ENCODE data around the gene RNMT. TPM values are rescaled to one million over a fixed set of nuclear protein-coding genes. Genes with fewer than 3 reads are reported as not detected.

RNMT gene
- total and polyA plus RNA-seq, 2 of the 4 experiments (the other 2 are of a cell fraction) = 13.3 to 13.6 TPM

DNA sequence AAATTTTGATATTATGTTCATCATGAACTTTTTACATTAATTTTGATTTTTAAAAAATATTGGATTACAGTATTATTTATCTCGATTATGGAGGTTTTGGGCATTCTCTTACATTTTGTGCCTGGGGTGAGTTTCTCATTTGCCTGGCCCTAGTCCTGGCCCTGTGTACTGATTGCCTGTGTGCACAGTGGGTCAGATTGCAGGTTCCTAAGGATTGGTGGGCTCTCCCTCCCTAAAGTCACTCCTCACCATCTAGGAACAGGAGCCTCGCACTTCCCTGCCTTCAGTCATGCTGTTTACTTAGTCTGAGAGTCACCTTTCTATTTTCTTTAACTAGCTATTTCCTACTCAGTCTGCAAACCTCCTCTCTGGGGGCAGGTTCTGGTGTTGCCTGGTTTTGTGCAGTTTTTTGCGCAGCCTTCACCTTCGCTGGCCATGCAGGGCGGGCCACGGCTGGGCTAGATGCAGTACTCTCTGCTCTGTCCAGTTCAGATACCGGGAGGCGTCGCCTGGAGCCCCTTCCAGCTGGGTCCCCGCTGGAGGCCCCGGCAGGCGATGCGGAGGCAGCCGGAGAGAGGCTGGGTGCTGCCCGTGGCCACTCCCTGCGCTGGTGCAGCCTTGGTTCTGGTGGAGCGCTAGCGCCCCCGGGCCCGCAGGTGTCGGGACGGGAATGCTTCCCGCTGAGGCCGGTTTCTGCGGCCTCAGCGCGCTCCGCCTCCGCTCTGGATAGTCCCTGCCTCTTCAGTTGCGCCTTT is 74.2 kb downstream of the RNMT start:
- Histone ChIP-seq H2BK15ac (ENCODE audit: low read depth, low read length) (no peak overlapping the region), H4K91ac (ENCODE audit: insufficient read depth, low read depth, low read length) (no peak overlapping the region), H3K14ac (replicated peaks; ENCODE audit: low read depth, low read length) (no peak overlapping the region), H3K18ac (ENCODE audit: low read depth, low read length) (no peak overlapping the region), H2AFZ (replicated peaks; ENCODE audit: low read length, poor library complexity) (peak overlapping the region; percentile 80), H4K8ac (ENCODE audit: low read depth in 2 of 2, low read length in 2 of 2) (no peak overlapping the region), H4K20me1 (ENCODE audit: insufficient read depth, low read length) (no peaks in the 10 kb centered on the region), H2AK9ac (replicated peaks; ENCODE audit: low read depth, low read length, poor library complexity) (no peak overlapping the region), H2BK120ac (ENCODE audit: low read depth, low read length) (no peak overlapping the region), H3K79me1 (ENCODE audit: low read depth in 1 of 2, low read length in 2 of 2) (no peaks in the 10 kb centered on the region), H3K4ac (ENCODE audit: low read depth, low read length) (no peak overlapping the region), H3K56ac (ENCODE audit: extremely low read depth, insufficient read depth, low read length) (no peak overlapping the region), H3K27ac (ENCODE audit: insufficient read depth, low read length) (no peak overlapping the region), H2BK5ac (ENCODE audit: low read depth, low read length, poor library complexity, severe bottlenecking) (no peak overlapping the region), H3K4me1 (ENCODE audit: control insufficient read depth, insufficient read depth, low read length) (no peaks in the 10 kb centered on the region), H4K5ac (ENCODE audit: low read depth, low read length) (no peak overlapping the region), H3K9me1 (ENCODE audit: insufficient read depth, low read length) (no peaks in the 10 kb centered on the region), H3K9me3 (ENCODE audit: control insufficient read depth, insufficient read depth, low read length) (no peaks in the 10 kb centered on the region), H2AK5ac (ENCODE audit: low read depth, low read length) (no peak overlapping the region), H3K23ac (ENCODE audit: low read depth, low read length) (no peak overlapping the region), H2BK20ac (ENCODE audit: low read depth, low read length) (no peak overlapping the region), H3K27me3 (ENCODE audit: control insufficient read depth, insufficient read depth, low read length) (peaks cover 7% of the 10 kb centered on the region; the same call in 1 of the 2 replicates), H3K36me3 (ENCODE audit: control insufficient read depth, insufficient read depth, low read length) (no peaks in the 10 kb centered on the region), H3K9ac (ENCODE audit: low read depth, low read length) (no peak overlapping the region), H3K4me2 (ENCODE audit: low read depth, low read length) (peak overlapping the region; percentile 85), H3K4me3 (ENCODE audit: insufficient read depth, low read depth, low read length) (peak overlapping the region; percentile 35)
- TF ChIP-seq, protein P1, sequence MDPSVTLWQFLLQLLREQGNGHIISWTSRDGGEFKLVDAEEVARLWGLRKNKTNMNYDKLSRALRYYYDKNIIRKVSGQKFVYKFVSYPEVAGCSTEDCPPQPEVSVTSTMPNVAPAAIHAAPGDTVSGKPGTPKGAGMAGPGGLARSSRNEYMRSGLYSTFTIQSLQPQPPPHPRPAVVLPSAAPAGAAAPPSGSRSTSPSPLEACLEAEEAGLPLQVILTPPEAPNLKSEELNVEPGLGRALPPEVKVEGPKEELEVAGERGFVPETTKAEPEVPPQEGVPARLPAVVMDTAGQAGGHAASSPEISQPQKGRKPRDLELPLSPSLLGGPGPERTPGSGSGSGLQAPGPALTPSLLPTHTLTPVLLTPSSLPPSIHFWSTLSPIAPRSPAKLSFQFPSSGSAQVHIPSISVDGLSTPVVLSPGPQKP (IDR thresholded peaks at IDR 0.05; ENCODE audit: borderline replicate concordance, low read depth, low read length) = no peak
- TF ChIP-seq RAD21 (IDR thresholded peaks at IDR 0.05; ENCODE audit: low read length) = peak; percentile 47
- TF ChIP-seq, protein P2, sequence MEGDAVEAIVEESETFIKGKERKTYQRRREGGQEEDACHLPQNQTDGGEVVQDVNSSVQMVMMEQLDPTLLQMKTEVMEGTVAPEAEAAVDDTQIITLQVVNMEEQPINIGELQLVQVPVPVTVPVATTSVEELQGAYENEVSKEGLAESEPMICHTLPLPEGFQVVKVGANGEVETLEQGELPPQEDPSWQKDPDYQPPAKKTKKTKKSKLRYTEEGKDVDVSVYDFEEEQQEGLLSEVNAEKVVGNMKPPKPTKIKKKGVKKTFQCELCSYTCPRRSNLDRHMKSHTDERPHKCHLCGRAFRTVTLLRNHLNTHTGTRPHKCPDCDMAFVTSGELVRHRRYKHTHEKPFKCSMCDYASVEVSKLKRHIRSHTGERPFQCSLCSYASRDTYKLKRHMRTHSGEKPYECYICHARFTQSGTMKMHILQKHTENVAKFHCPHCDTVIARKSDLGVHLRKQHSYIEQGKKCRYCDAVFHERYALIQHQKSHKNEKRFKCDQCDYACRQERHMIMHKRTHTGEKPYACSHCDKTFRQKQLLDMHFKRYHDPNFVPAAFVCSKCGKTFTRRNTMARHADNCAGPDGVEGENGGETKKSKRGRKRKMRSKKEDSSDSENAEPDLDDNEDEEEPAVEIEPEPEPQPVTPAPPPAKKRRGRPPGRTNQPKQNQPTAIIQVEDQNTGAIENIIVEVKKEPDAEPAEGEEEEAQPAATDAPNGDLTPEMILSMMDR (conservative IDR thresholded peaks at IDR 0.05; ENCODE audit: low read depth, low read length) = peak; percentile 34
- BruUV-seq (replicated peaks) = no TSS peak
- dilution Hi-C loops (cut with HindIII; ENCODE audit: low sequenced_read_pairs, unreplicated experiment) (no loop called here), in situ Hi-C loops (cut with MboI; ENCODE audit: low sequenced_read_pairs) (no loop called here), intact Hi-C loops (cut with micrococcal nuclease) (no loop called here)
- ATAC-seq (ENCODE audit: low read depth) (peak; percentile 92), DNase-seq (peak; percentile 18)
- 5% methylated on average over 11 of the region's 30 CpGs; no CpG with 5 or more reads in 1 of the 2 experiments for WGBS, 2 experiments (ENCODE audit: extremely low coverage in 2 of 2, insufficient read length in 1 of 2)
- CTCF ChIA-PET = no interaction called here
- POLR2A ChIA-PET (ENCODE audit: unreplicated experiment) = no interaction called here
